Glomerular visceral epithelial cell (primary cell): ENCODE results near the gene INIP.
"Not testable (repeated sequence)": the region's sequence is repeated elsewhere in the genome, so short reads cannot be mapped to it uniquely, and the experiment has no call there.

Source experiments
- DNase-seq: peaks from one replicate; pipeline ENCODE4 v3.0.0-alpha.2; 2016; ENCODE audit errors: extremely low spot score

INIP gene

DNA sequence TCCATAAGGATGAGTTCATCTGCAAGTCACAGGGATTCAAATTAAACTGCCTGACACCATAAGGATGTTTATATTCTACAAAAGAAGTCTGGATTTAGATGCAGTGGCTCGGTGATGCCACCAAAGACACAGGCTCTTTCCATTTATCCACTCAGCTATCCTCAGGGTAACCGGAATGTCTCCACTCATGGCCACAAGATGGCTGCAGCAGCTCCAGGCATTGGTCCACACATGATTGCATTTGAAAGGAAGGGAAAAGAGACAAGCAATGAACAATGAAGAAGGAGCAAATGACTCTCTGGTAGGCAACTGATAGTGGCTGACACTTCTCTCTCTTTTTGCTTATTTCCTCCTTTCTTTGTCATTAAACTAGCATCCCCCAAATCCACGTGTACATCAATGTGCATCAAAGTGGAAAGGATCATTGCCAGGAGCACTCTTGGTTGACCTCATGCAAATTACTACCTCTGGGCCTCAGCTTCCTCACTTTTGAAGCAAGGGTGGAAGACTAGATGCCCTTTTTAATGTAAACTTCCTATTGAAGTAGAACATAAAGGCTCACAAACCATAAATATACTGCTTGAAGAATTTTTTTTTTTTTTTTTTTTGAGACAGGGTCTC, 25.4 kb upstream of the INIP start:
- DNase-seq, result no peak

DNA sequence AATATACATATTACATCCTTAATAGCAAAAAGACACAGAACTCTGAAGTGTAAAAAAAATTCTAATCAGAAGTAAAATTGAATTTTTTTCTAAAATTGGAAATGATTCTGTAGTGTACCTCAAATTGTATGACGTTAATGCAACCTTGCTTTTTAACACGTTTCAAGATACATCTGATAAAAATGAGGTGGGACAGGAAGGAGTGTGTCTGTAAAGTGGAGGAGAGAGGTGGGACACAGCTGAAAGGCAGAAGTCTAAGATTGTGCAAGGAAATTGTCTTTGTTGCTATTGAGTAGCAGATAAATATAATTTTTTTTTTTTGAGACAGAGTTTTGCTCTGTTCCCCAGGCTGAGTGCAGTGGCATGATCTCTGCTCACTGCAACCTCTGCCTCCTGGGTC, 17.0 kb upstream of the INIP start:
- no peak for DNase-seq

DNA sequence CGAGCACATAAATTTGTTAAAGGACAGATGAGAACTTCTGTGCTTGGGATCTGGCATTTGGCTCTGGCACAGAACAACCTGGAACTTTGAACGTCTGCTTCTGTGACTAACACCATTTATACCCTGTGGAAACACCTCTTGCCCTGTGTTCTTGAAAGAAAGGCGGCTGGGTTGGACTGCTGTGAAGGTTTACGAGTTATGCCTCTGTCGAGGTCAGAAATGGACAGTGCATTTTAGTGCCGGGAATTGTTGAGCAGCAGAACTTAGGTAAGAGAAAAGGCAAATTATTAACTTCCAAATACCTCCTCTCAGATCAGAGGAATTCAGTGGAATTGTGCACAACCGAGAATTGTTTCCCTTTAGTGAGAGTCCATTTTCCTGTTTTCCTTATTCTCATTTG, 14.1 kb upstream of the INIP start:
- peak; percentile 52 for DNase-seq

DNA sequence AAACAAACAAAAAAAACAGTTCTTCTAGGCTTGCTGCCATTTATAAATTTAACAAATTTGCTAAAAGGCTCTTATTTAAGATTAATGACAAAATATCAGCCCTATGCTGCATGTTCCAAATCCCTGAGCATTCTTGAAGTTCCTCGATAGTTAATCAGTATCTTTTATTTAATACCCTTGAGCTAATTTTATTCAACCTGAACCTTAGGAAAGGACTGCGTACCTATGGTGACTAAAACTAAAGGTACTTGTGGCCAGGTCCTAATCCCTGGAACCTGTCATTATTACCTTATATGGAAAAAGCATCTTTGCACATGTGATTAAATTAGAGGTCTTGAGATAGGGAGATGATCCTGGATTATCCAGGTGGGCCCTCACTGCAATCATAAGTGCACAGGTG, 10.5 kb upstream of the INIP start:
- DNase-seq, result no peak

DNA sequence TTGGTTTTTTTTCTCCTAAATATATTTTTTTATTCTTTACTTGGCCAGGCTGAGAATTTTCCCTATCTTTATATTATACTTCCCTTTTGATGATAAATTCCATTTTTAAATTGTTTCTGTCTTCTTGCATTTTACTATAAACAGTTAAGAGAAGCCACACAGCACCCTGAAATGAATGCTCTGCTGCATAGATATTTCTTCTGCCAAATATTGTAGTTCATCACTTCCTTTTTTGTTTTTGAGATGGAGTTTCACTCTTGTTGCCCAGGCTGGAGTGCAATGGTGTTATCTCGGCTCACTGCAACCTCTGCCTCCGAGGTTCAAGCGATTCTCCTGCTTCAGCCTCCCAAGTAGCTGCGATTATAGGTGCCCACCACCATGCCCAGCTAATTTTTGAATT, 8.5 kb upstream of the INIP start:
- DNase-seq, result no peak

DNA sequence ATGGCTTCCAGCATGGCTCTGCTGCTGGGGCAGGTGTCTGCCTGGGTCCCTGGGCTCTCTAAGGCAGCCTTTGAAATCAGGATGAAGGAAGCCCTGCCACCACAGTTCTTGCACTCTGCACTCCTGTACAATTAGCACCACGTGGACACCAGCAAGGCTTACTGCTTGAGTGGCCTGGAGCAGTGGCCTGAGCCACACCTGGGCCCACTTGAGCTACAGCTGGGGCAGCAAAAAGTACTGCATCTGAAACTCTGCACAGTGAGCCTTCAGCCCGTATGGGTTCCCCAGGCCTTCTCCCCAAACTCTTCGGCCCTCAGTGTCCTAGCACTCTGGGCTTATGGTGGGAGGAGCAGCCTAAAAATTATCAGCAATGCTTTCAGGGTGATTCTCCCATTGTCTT, 8.0 kb upstream of the INIP start:
- DNase-seq, result no peak

DNA sequence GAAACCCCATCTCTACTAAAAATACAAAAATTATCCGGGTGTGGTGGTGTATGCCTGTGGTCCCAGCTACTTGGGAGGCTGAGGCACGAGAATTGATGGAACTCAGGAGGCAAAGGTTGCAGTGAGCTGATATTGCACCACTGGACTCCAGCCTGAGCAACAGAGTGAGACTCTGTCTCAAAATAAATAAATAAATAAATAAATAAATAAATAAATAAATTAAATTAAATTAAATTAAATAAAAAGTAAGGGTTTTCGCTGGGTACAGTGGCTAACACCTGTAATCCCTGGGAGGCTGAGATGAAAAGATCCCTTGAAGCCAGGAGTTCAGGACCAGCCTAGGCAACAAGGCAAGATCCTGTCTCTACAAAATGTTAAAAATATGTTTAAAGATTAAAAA, 4.8 kb upstream of the INIP start:
- not testable (repeated sequence) for DNase-seq

DNA sequence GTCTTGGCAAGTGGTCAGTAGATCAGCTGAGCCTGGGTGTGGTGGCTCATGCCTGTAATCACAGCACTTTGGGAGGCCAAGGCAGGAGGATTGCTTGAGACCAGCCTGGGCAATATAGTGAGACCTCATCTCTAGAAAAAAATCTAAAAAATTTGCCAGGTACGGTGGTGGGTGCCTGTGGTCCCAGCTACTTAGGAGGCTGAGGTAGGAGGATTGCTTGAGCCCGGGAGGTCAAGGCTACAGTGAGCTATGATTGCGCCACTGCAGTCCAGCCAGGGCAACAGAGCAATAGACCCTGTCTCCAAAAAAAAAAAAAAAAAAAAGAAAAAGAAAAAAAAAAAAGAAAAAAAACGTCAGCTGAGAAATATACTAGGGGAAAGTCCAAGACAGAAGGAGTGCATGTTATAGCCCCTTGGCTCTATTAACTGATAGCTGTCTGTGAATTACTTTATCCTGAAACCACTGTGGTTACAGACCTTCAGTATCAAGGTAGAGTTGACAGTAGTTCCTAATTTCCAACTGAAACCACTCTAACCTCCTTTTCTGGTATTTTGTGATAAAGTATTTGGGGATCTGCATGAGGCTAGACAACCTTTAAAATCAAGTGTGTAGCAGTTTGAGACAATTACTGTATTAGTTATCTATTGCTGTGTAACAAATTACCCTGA, 2.3 kb upstream of the INIP start:
- no peak for DNase-seq

DNA sequence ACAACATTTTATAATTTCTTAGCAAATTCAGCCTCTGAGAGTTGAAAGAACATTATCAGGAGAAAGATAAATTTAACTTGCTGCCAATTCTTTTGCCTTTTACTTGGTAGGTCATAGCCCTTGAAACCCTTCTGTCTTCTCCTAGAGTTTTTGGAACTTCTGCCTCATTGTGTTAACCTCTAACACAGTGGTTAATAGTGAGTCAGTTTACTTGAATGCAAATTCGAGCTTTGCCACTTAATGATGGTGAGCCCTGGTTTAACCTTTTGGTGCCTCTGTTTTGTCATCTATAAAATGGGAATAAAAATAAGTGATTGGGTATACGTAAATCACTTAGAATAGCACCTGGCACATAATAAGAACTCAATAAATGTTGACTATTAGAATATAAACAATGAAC, 1.8 kb upstream of the INIP start:
- DNase-seq, result no peak

DNA sequence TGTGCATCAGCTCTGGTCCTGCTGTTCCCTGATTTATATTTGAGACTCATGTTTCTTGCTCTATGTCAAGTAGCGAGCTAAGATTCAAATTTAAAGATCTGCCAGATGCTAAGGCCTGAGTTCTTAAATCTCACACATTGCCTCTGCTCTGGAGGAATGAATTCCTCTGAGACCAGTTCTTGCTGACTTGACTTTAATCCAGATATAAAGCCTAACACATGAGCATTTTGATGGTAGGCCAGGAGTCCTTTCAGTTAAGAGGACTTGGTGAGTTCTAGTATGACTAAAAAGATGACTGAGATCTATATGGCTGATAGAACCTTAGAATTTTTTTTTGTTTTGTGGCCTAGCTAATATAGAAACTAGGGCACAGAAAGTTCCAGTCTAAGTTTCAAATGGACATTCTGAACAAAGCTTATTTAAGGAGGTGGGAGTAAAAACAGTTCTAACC, 1.3 kb upstream of the INIP start:
- DNase-seq, result no peak

DNA sequence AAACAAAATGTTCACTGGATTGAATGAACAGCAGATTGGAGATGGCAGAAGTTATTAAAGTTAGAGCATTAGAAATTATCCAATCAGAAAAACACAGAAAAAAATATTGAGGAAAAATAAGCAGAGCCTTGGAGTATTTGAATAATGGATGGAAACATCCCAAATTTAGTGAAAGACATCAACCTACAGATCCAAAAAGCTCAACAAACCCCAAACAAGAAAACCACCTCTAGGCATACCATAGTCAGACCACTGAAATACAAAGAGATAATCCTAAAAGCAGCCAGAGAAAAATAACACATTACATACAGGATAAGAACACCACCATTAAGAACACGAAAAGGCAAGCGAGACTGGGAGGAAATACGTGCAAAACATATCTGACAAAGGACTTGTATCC, 5.2 kb downstream of the INIP start:
- no peak for DNase-seq

DNA sequence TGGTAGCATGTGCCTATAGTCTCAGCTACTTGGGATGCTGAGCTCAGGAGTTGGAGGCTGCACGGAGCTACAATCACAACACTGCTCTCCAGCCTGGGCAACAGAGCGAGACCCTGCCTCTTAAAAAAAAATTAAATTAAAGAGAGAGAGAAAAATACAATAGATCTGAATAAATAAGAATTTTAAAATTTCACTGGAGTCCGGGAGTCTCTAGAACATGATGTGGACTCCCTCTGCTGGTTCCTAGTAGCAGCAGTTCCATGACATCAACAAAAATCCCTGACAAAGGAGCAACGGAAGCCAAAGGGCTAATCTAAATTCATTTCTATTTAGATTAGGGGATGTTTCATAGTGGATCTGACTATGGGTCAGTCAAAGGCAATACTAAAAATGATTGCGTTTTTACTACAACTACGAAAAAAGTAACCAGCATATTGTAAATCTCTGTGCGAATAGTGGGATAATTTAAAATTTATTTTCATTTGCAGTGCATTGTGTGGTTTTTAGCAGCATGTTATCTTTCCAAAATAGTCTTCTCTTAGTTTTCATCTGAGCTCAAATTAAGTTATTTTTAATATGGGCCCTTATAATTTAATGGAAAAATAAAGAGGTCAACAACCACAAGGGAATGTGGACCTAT, 6.7 kb downstream of the INIP start:
- DNase-seq, result peak; percentile 35

DNA sequence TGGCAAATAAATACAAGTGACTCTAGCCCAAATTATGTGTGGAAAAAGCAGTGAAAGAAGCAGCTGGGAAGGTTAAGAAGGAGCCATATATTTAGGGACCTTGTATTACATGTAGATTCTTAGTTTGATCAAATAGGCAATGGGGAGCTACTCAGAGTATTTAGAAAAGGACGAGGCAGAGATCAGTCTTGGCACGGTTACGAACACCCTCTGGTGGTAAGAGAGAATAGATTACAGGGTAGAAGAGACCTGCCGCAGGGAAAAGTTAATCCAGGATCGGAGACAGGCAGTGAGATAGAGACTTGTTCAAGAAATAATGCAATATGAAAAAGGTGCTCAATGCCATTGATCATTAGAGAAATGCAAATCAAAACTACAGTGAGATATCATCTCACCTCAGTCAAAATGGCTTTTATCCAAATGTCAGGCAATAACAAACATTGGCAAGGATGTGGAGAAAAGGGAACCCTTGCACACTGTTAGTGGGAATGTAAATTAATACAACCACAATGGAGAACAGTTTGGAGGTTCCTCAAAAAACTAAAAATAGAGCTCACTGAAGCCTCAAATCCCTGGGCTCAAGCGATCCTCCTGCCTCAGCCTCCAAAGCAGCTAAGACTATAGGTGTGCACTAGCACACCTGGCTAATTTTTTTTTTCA, 12.0 kb downstream of the INIP start:
- peak; percentile 54 for DNase-seq

DNA sequence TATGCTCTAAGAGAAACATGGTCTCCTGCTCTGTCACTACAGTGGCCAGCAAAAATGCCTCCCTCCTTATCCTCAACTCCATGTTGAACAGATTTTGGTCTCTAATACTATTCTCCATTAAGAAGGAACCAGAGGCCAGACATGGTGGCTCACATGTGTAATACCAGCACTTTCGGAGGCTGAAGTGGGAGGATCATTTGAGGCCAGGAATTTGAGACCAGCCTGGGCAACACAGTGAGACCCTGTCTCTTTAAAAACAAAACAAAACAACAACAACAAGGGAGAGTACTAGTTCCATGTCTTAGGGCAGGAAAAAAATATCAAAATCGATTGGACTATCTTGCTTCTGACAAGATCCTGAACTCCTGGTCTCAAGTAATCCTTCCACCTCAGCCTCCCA, 14.6 kb downstream of the INIP start:
- no peak for DNase-seq

DNA sequence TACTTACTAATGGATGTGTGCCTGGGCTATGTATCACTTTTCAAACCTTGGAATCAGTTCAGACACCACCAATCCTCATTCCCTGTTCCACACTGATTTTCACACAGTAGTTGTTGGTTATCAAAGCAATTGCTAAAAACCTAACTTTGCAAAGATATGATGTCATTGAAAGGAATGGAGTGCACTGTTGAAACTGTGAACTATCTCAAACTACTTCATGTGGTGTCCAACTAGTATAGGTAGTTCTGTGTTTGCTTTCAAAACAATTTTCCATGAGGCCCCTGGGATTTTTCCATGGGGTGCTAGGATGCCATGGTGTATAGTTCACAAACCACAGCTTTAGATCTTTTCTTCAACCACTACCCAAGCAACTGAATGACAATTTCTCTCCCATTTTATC, 17.8 kb downstream of the INIP start:
- DNase-seq, result no peak

DNA sequence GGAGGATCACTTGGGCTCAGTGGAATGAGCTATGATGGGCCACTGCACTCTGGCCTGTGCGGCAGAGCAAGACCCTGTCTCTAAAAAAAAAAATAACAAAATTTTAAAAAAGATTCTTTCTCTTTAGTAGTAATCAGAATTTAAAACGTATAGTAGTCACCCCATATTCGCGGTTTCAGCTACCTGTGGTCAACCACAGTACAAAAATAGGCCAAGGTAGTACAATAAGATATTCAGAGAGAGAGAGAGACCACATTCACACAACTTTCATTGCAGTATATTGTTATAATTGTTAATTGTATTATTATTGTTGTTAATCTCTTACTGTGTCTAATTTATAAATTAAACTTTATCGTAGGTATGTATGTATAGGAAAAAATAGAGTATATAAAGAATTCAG, 18.7 kb downstream of the INIP start:
- DNase-seq, result no peak

DNA sequence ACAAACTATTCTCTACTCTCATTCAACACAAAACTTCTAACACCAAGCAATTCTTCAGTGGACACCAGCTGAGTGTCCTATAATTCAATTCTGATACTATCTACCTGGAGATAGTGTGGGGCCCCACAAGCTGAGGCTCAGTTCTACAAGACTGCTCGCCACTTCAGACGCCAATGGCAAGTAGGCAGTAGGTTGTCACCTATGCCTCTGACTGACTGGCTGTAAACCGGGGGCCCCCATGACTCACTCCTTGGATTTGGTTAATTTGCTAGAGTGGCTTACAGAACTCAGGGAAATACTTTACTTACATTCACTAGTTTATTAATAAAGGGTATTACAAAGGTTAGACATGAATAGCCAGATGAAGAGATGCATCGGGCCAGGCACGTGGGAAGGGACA, 21.5 kb downstream of the INIP start:
- DNase-seq, result no peak

DNA sequence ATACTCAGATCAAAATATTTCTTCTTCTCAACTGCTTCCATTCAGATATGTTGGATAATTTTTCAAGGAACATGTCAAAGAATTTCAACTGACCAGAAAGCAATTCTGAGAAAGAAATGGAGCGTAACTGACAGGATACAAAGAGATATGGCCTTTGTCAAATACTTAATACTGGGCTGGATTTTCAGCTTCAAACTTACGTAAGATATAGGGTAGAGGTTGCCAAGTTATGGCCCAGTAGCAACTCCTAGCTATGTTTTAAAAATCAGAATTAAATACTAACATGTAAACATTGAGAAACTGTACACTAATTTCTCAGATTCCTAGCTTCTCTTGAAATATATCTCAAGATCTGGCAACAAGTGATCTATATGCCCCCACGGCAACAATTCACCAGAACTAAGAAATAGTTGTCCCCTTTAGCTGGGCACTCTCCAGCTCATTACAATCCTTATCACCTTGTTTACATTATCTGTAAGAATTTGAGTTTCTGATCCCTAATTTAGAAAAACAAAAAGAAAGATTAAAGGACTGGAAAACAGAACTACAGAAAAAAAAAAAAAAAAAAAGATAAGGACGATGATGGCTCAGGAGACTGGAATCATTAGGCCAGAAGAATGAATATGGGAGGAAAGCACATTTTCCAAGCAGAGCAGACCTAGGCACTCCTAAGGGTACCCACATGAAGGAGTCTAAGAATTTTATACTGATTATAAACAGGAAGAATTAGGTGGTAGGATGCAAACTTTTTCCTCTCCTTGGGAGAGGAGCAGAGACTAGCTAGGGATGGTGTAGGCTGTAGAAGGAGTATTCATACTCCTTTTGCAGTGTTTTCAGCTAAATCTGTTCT, 23.0 kb downstream of the INIP start:
- no peak for DNase-seq

DNA sequence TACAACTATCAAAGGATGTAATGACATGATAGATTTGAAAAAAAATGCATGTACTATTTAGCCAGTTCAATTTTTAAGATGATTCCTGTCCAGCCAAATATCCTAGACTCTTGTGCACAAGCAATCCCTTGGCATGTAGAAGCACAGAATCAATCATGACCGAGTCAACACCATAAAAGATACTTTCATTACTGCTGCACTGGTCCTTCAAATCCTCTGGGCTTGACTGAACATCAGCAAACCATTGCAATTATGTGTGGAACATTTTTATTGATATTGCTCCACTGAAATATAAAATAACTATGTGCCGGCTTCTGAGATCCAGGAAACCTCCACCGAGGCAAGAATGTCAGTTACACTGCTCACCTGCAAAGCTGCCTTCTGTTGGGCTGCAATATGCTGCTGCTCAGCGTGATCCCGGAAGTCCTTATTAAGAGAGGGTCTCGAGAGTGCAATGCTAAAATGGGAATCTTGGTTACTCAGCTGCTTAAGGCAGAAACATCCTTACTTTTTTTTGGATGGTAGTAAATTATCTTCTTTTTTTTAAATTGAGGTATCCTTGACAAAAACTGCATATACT, 28.7 kb downstream of the INIP start:
- no peak for DNase-seq

DNA sequence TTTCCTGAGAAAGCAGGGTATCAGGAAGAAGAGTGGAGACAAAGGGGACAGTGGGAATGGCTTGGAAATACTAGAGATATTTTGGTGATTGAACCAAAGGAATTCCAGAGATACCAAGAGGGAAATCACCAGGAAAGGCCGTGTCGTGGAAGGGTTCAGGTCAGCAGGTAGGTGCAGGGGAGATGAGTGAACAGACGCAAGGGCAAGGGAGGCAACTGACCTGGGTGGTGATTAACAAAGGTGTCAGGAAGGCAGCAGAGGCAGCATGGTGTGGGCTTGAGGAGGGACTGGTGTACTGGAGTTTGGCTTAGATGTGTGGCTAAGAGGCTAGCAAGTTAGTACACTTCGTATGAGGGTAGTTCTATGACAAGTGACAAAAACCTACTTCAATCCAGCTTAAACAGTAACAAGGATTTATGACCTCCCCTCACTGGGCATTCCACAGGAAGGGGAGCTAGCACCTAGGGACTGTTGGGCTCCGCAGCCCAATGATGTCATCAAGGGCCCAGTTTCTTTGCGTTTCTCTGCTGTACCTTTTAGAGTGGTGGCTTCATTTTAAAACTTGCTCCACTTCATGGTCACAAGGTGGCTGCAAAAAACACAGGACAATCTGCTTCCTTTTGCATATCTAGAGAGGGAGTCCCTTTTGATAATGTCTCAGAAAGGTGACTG, 37.0 kb downstream of the INIP start:
- no peak for DNase-seq

DNA sequence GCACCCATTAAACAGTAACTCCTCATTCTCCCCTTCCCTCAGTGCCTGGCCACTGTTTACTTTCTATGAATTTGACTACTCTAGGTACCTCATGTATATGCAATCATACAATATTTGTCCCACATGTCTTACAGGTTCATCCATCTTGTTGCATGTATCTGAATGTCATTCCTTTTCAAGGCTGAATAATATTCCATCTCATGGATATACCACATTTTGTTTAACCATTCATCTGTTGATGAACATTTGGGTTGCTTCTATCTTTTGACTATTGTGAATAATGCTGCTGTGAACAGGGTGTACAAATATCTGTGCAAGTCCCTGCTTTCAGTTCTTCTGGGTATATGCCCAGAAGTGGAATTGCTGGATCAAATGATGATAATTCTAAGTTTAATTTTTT, 40.9 kb downstream of the INIP start:
- DNase-seq, result no peak
